HL-60 (cell line): ENCODE measurements around the gene BTBD9.

Experiments
- DNase-seq, 2 experiments: peaks; one replicate each; pipeline ENCODE4 v3.0.0-alpha.2; 2010 to 2020; ENCODE audit warnings: low read depth in 1 of 2, low spot score in 1 of 2
- H3K27ac ChIP-seq: fragments of 250-450 bp; sonication (Bioruptor Pico); replicated peaks from 2 replicates; pipeline ENCODE4 v1.5.1; 2020; ENCODE audit warnings: mild to moderate bottlenecking, moderate library complexity
- H3K27me3 ChIP-seq: fragments of 250-450 bp; sonication (Bioruptor Pico); 2 replicates; pipeline ENCODE4 v1.5.1; 2021; ENCODE audit warnings: mild to moderate bottlenecking, moderate library complexity; ENCODE audit not compliant: insufficient read depth, poor library complexity, severe bottlenecking
- H3K4me3 ChIP-seq: replicated peaks from 2 replicates; pipeline ENCODE4 v1.5.1; 2011; ENCODE audit warnings: mild to moderate bottlenecking, control low read depth, low read length; ENCODE audit not compliant: insufficient read depth
- GABPA ChIP-seq: IDR thresholded peaks from 2 replicates; pipeline ENCODE4 v1.6.1; 2012; ENCODE audit warnings: low read depth
- POLR2AphosphoS5 ChIP-seq: IDR thresholded peaks from 2 replicates; pipeline ENCODE4 v1.6.1; 2012; ENCODE audit warnings: low read depth
- SPI1 ChIP-seq: IDR thresholded peaks from 2 replicates; pipeline ENCODE4 v1.6.1; 2012; ENCODE audit warnings: low read depth, mild to moderate bottlenecking, borderline replicate concordance
- TF ChIP-seq, protein P1 (sequence below): IDR thresholded peaks from 2 replicates; pipeline ENCODE4 v1.6.1; 2012; ENCODE audit warnings: low read depth; ENCODE audit not compliant: insufficient replicate concordance
- TF ChIP-seq, protein P2 (sequence below): IDR thresholded peaks from one replicate; pipeline ENCODE4 v1.5.1; 2011; ENCODE audit warnings: low read length, control low read depth, inconsistent platforms; ENCODE audit not compliant: insufficient read depth

The BTBD9 gene

DNA sequence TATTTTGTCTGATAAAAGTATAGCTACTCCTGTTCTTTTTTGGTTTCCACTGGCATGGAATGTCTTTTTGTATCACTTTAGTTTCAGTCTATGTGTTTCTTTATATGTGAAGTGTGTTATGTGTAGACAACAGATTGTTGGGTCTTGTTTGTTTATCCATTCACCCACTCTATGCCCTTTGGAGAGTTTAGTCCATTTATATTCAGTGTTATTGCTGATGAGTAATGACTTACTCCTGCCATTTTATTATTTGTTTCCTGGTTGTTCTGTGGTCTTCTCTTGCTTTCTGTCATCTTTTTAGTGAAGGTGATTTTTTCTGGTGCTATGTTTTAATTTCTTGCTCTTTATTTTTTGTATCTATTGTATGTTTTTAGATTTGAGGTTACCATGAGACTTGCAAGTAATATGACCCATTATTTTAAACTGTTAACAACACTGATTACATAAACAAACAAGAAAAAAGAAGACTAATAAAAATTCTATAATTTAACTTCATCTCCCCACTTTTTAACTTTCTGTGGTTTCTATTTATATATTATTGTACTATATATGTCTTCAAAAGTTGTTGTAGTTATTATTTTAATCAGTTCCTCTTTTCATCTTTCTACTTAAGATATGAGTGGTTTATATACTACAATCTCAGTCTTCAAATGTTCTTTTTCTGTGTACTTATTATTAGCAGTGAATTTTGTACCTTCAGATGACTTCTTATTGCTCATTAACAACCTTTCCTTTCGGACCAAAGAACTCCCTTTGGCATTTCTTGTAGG lies 323.4 kb downstream of the BTBD9 start:
- H3K4me3 ChIP-seq = no peak overlapping the region
- no peaks in the 10 kb centered on the region for H3K27me3 ChIP-seq
- H3K27ac ChIP-seq = no peak overlapping the region
- no peak for TF ChIP-seq SPI1
- no peak for TF ChIP-seq GABPA
- TF ChIP-seq, protein P1, sequence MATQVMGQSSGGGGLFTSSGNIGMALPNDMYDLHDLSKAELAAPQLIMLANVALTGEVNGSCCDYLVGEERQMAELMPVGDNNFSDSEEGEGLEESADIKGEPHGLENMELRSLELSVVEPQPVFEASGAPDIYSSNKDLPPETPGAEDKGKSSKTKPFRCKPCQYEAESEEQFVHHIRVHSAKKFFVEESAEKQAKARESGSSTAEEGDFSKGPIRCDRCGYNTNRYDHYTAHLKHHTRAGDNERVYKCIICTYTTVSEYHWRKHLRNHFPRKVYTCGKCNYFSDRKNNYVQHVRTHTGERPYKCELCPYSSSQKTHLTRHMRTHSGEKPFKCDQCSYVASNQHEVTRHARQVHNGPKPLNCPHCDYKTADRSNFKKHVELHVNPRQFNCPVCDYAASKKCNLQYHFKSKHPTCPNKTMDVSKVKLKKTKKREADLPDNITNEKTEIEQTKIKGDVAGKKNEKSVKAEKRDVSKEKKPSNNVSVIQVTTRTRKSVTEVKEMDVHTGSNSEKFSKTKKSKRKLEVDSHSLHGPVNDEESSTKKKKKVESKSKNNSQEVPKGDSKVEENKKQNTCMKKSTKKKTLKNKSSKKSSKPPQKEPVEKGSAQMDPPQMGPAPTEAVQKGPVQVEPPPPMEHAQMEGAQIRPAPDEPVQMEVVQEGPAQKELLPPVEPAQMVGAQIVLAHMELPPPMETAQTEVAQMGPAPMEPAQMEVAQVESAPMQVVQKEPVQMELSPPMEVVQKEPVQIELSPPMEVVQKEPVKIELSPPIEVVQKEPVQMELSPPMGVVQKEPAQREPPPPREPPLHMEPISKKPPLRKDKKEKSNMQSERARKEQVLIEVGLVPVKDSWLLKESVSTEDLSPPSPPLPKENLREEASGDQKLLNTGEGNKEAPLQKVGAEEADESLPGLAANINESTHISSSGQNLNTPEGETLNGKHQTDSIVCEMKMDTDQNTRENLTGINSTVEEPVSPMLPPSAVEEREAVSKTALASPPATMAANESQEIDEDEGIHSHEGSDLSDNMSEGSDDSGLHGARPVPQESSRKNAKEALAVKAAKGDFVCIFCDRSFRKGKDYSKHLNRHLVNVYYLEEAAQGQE = no peak
- TF ChIP-seq, protein P2, sequence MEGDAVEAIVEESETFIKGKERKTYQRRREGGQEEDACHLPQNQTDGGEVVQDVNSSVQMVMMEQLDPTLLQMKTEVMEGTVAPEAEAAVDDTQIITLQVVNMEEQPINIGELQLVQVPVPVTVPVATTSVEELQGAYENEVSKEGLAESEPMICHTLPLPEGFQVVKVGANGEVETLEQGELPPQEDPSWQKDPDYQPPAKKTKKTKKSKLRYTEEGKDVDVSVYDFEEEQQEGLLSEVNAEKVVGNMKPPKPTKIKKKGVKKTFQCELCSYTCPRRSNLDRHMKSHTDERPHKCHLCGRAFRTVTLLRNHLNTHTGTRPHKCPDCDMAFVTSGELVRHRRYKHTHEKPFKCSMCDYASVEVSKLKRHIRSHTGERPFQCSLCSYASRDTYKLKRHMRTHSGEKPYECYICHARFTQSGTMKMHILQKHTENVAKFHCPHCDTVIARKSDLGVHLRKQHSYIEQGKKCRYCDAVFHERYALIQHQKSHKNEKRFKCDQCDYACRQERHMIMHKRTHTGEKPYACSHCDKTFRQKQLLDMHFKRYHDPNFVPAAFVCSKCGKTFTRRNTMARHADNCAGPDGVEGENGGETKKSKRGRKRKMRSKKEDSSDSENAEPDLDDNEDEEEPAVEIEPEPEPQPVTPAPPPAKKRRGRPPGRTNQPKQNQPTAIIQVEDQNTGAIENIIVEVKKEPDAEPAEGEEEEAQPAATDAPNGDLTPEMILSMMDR = no peak
- TF ChIP-seq POLR2AphosphoS5 = no peak
- no peak for DNase-seq

DNA sequence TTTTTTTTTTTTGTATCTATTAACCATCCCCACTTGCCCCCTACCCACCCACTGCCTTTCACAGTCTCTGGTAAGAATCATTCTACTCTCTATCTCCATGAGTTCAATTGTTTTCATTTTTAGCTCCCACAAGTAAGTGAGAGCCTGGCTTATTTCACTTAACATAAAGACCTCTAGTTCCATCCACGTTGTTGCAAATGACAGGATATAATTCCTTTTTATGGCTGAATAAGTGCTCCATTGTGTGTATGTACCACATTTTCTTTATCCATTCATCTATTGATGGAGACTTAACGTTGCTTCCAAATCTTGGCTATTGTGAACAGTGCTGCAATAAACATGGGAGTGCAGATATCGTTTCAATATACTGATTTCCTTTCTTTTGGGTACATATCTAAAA lies 328.5 kb downstream of the BTBD9 start:
- no peak overlapping the region for H3K4me3 ChIP-seq
- H3K27me3 ChIP-seq = no peaks in the 10 kb centered on the region
- no peak for DNase-seq
- H3K27ac ChIP-seq = no peak overlapping the region
- TF ChIP-seq POLR2AphosphoS5 (no peak), SPI1 (no peak), GABPA (no peak)
- TF ChIP-seq, protein P2 = no peak
- TF ChIP-seq, protein P1 = no peak

DNA sequence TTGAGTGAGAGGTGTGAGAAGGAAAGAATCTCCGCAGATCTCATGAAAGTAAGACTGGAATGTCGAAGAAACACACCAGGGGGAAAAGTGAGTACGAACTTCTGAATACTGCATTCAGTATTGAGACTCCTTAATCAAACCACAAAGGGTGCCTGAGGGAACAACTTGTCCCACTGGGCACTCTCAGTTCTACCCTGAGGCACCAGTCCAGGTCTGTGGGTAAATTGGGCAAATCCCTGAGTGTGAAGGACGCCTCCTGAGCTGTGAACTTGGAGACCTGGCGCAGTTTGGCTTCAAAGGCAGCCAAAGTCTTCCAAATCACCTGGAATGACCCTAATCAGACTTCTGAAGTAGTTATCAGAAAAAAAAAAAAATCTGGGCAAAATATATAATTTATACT lies 329.7 kb downstream of the BTBD9 start:
- Histone ChIP-seq H3K27ac (no peak overlapping the region), H3K4me3 (no peak overlapping the region), H3K27me3 (no peaks in the 10 kb centered on the region)
- TF ChIP-seq, protein P1 = no peak
- TF ChIP-seq, protein P2 = no peak
- TF ChIP-seq POLR2AphosphoS5 (no peak), GABPA (no peak), SPI1 (no peak)
- DNase-seq = no peak
